ENCODE results near the gene CYB561D2. TPM values are rescaled to one million over a fixed set of nuclear protein-coding genes. Genes with fewer than 3 reads are reported as not detected.

The CYB561D2 gene
- total and polyA plus RNA-seq, 9 of the 15 experiments (the other 6 are each of a cell fraction or from before 2014, with no cell fraction given) = 4.2 to 16.6 (median 9.4) TPM

- TF ChIP-seq MYBL2 (IDR thresholded peaks at IDR 0.05; ENCODE audit: low read depth) = peak; percentile 85
- no peak for TF ChIP-seq MYBL2 (CRISPR knock-in tag; IDR thresholded peaks at IDR 0.05; ENCODE audit: borderline replicate concordance)
- no peak for TF ChIP-seq TAF15 (IDR thresholded peaks at IDR 0.05; ENCODE audit: low read depth, low read length)
- TF ChIP-seq NEUROD1 (IDR thresholded peaks at IDR 0.05; ENCODE audit: borderline replicate concordance, low read depth, low read length, partially characterized antibody) = peak; percentile 36
- no peak for TF ChIP-seq ZNF253 (CRISPR knock-in tag; conservative IDR thresholded peaks at IDR 0.05)
- TF ChIP-seq CREM (IDR thresholded peaks at IDR 0.05; ENCODE audit: low read depth) = peak; percentile 84
- no peak for TF ChIP-seq HDAC8 (tag; IDR thresholded peaks at IDR 0.05)
- TF ChIP-seq RB1 (IDR thresholded peaks at IDR 0.05; ENCODE audit: low read depth) = peak; percentile 15; the same call in 1 of the 2 replicates
- no peak for TF ChIP-seq KLF10 (CRISPR knock-in tag; IDR thresholded peaks at IDR 0.05)
- TF ChIP-seq ZC3H4 (CRISPR knock-in tag; IDR thresholded peaks at IDR 0.05; ENCODE audit: borderline replicate concordance) = 0 out of 2 replicates have a peak, but pooled peaks have one; percentile 56
- TF ChIP-seq HINFP (tag; conservative IDR thresholded peaks at IDR 0.05; ENCODE audit: low read depth) = 0 out of 2 replicates have a peak, but pooled peaks have one; percentile 37
- no peak for TF ChIP-seq ZNF444 (CRISPR knock-in tag; IDR thresholded peaks at IDR 0.05)
- peak; percentile 14 for TF ChIP-seq FUS (optimal IDR thresholded peaks at IDR 0.05; ENCODE audit: low read depth, low read length)
- TF ChIP-seq PHF21A (IDR thresholded peaks at IDR 0.05; ENCODE audit: borderline replicate concordance, low read depth) = no peak
- TF ChIP-seq ZBTB7A (IDR thresholded peaks at IDR 0.05; ENCODE audit: borderline replicate concordance, control insufficient read depth, low read depth, low read length) = no peak; the same call in 1 of the 2 replicates
- TF ChIP-seq, protein P1, sequence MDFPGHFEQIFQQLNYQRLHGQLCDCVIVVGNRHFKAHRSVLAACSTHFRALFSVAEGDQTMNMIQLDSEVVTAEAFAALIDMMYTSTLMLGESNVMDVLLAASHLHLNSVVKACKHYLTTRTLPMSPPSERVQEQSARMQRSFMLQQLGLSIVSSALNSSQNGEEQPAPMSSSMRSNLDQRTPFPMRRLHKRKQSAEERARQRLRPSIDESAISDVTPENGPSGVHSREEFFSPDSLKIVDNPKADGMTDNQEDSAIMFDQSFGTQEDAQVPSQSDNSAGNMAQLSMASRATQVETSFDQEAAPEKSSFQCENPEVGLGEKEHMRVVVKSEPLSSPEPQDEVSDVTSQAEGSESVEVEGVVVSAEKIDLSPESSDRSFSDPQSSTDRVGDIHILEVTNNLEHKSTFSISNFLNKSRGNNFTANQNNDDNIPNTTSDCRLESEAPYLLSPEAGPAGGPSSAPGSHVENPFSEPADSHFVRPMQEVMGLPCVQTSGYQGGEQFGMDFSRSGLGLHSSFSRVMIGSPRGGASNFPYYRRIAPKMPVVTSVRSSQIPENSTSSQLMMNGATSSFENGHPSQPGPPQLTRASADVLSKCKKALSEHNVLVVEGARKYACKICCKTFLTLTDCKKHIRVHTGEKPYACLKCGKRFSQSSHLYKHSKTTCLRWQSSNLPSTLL (IDR thresholded peaks at IDR 0.05) = 0 out of 2 replicates have a peak, but pooled peaks have one; percentile 16
- TF ChIP-seq ZNF347 (CRISPR knock-in tag; IDR thresholded peaks at IDR 0.05; ENCODE audit: low read depth) = no peak
- TF ChIP-seq RBFOX2 (IDR thresholded peaks at IDR 0.05; ENCODE audit: low read depth, low read length) = peak; percentile 95
- TF ChIP-seq SLC30A9 (CRISPR knock-in tag; IDR thresholded peaks at IDR 0.05) = no peak
- TF ChIP-seq TBL1XR1 (IDR thresholded peaks at IDR 0.05; ENCODE audit: low read length in 2 of 2) = no peak
- no peak for TF ChIP-seq HDAC3 (IDR thresholded peaks at IDR 0.05; ENCODE audit: borderline replicate concordance, partially characterized antibody)
- peak; percentile 70; the same call in 1 of the 2 replicates for TF ChIP-seq POLR2AphosphoS2 (IDR thresholded peaks at IDR 0.05; ENCODE audit: low read length)
- peak; percentile 51; the same call in 1 of the 2 replicates for TF ChIP-seq THAP12 (CRISPR knock-in tag; IDR thresholded peaks at IDR 0.05)
Measured at GRCh38 chr3:50337175-50337861, 13.3 kb upstream of the CYB561D2 start (continued).
